Karpas-422 (cell line): ENCODE data around the gene LMCD1. TPM values are rescaled to one million over a fixed set of nuclear protein-coding genes. Genes with fewer than 3 reads are reported as not detected.

Experiments
- DNase-seq: peaks from one replicate; pipeline ENCODE4 v3.0.0-alpha.2; 2015
- H2AFZ ChIP-seq: fragments of 200-600 bp; sonication (generic); 2 replicates; pipeline ENCODE4 v1.6.1; 2014; ENCODE audit warnings: antibody characterized with exemption, low read length, mixed read lengths
- H3K27ac ChIP-seq: fragments of 200-600 bp; sonication (generic); 2 replicates; pipeline ENCODE4 v1.5.1; 2014; ENCODE audit warnings: mild to moderate bottlenecking, low read length, moderate library complexity
- H3K27me3 ChIP-seq: fragments of 200-600 bp; sonication (generic); 2 replicates; pipeline ENCODE4 v1.6.1; 2014; ENCODE audit warnings: low read length, mixed read lengths
- H3K36me3 ChIP-seq: fragments of 200-600 bp; sonication (generic); 2 replicates; pipeline ENCODE4 v1.6.1; 2014; ENCODE audit warnings: low read length, mixed read lengths; ENCODE audit not compliant: insufficient read depth
- H3K4me1 ChIP-seq: fragments of 200-600 bp; sonication (generic); 2 replicates; pipeline ENCODE4 v1.6.1; 2014; ENCODE audit warnings: mild to moderate bottlenecking, low read length, mixed read lengths
- H3K4me2 ChIP-seq: fragments of 200-600 bp; sonication (generic); 2 replicates; pipeline ENCODE4 v1.6.1; 2014; ENCODE audit warnings: low read length, low read depth, mild to moderate bottlenecking; ENCODE audit not compliant: poor library complexity, severe bottlenecking
- H3K4me3 ChIP-seq: fragments of 200-600 bp; sonication (generic); 2 replicates; pipeline ENCODE4 v1.5.1; 2014; ENCODE audit warnings: mild to moderate bottlenecking, antibody characterized with exemption, low read length, mixed read lengths
- H3K79me2 ChIP-seq: fragments of 200-600 bp; sonication (generic); 2 replicates; pipeline ENCODE4 v1.6.1; 2014; ENCODE audit warnings: mild to moderate bottlenecking, low read length, mixed read lengths
- H3K9ac ChIP-seq: fragments of 200-600 bp; sonication (generic); 2 replicates; pipeline ENCODE4 v1.6.0; 2014; ENCODE audit warnings: low read length
- H3K9me2 ChIP-seq: fragments of 200-600 bp; sonication (generic), shearing (Covaris generic); replicated peaks from 2 replicates; pipeline ENCODE4 v1.6.0; 2014; ENCODE audit warnings: mild to moderate bottlenecking, low read length, moderate library complexity; ENCODE audit not compliant: insufficient read depth
- H3K9me3 ChIP-seq: fragments of 300-700, 200-600 bp; sonication (generic); 2 replicates; pipeline ENCODE4 v1.6.1; 2014; ENCODE audit warnings: low read length, mixed read lengths
- H4K20me1 ChIP-seq: fragments of 200-600 bp; sonication (generic); 2 replicates; pipeline ENCODE4 v1.6.1; 2014; ENCODE audit warnings: mild to moderate bottlenecking, antibody characterized with exemption, low read length, low read depth; ENCODE audit not compliant: insufficient read depth
- total RNA-seq: library from RNA; depleted of rRNA; stranded (reverse); fragments of >200 nt; shearing (Covaris generic); gene quantifications from 2 replicates; pipeline ENCODE4 v1.2.3, GENCODE V29; 2014; ENCODE audit warnings: low replicate concordance

The LMCD1 gene
- total RNA-seq, 1 experiment from 2014 or later = not detected

DNA sequence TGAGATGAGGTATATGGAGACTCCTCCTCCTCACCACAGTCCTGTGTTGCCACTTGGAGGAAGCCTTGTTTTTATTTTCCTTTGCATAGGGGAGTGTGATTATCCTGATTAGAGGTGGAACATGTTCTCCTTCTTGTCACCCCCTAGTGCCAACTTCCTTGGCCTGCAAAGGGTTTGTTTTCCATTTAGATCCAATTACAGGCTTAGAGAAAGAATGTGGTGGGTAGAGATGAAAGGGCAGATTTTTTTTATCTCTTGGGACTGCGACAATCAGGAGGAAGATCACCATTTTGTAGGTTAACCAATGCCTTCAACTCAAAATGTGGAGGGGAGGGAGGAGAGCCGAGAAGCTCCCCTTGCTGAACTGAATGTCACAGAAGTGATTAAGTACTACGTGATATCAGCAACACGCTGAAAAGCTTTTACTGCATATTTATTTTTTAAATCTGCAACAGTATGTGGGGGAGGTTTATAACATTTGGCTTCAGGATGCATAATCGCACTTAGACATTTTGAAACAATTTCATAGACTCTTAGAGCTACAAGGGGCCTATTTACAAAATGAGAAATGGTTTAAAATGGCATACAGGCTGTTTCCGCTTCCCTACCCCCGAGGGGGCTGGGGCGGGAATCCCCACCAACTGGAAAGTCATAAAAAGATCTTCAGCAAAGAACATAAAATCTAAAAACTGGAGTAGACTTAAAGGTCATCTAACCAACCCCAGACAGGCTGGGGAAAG is 2.4 kb downstream of the LMCD1 start:
- H3K9me2 ChIP-seq = no peaks in the 10 kb centered on the region
- no peaks in the 10 kb centered on the region for H4K20me1 ChIP-seq
- H3K27me3 ChIP-seq = no peaks in the 10 kb centered on the region
- H3K36me3 ChIP-seq = no peaks in the 10 kb centered on the region
- no peak overlapping the region for H3K4me2 ChIP-seq
- no peaks in the 10 kb centered on the region for H3K4me1 ChIP-seq
- H3K27ac ChIP-seq = no peak overlapping the region
- no peak overlapping the region for H2AFZ ChIP-seq
- no peak for DNase-seq
- no peaks in the 10 kb centered on the region for H3K79me2 ChIP-seq
- no peak overlapping the region for H3K9ac ChIP-seq
- no peak overlapping the region for H3K4me3 ChIP-seq
- no peaks in the 10 kb centered on the region for H3K9me3 ChIP-seq

DNA sequence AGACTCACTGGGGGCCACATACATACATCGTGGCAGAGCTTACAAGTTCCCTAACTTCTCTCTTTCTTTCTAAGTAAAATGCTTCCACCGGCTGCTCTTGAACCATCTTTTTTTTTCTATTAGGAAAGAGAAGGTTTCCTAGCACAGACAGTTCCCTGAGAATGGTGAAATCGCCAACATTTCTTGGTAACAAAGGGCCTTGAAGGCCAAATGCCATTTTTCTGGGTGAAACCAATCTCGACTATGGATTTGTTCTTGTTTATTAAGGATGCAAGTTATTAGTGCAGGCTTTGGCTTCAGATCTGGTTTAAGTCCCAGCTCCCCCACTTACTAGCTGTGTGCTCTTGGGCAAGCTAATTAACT is 3.0 kb downstream of the LMCD1 start:
- Histone ChIP-seq H3K9ac (no peak overlapping the region), H3K27me3 (no peaks in the 10 kb centered on the region), H3K27ac (no peak overlapping the region), H3K4me1 (no peaks in the 10 kb centered on the region), H3K4me3 (no peak overlapping the region), H3K9me3 (no peaks in the 10 kb centered on the region), H2AFZ (no peak overlapping the region), H3K36me3 (no peaks in the 10 kb centered on the region), H3K9me2 (no peaks in the 10 kb centered on the region), H3K79me2 (no peaks in the 10 kb centered on the region), H3K4me2 (no peak overlapping the region), H4K20me1 (no peaks in the 10 kb centered on the region)
- DNase-seq = no peak

DNA sequence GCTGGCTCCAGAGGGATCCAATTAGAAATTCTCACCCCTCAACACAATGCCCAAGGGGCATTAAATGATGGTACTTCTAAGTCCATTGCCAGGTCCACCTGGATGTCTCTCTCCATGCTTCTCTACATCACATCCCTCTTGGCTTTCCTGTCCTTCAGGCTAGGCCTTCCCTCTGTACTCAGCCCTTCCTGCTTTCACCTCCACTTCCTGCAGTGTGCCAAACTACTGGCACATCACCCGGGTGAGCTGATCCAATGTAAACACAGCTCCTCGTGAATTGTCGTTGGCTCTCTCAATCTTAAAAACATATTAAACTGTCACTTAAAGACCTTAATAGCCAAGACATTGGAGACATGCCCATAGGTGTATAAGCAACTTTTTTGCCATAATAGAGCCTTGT is 4.0 kb downstream of the LMCD1 start:
- H3K27ac ChIP-seq = no peak overlapping the region
- no peak overlapping the region for H3K4me3 ChIP-seq
- no peaks in the 10 kb centered on the region for H3K9me2 ChIP-seq
- no peaks in the 10 kb centered on the region for H4K20me1 ChIP-seq
- no peaks in the 10 kb centered on the region for H3K4me1 ChIP-seq
- H3K9ac ChIP-seq = no peak overlapping the region
- no peaks in the 10 kb centered on the region for H3K36me3 ChIP-seq
- no peaks in the 10 kb centered on the region for H3K27me3 ChIP-seq
- no peak for DNase-seq
- H3K4me2 ChIP-seq = no peak overlapping the region
- no peak overlapping the region for H2AFZ ChIP-seq
- H3K79me2 ChIP-seq = no peaks in the 10 kb centered on the region
- no peaks in the 10 kb centered on the region for H3K9me3 ChIP-seq

DNA sequence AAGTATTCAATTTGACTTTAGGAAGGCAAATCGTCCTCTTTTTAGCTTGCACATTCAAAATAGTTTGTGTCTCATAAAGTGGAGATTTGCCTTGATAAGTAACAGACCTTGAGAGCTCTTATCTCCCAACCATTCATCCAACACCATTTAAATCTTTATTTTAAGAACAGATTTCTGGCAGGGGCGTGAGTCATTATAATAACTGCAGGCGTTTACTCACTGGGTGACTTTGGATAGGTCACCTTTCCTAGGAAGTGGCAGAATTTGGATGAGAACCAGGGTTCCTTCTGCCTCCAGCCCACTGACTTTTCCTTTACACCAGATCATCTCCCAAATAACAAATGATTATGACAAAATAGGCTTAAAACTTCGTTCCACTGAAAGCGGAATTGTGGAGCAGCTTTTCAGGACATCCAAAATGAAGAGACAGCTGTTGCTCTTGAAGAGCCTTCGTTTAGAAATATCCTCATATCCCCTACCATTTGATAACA is 5.0 kb downstream of the LMCD1 start:
- Histone ChIP-seq H3K9ac (no peak overlapping the region), H4K20me1 (no peaks in the 10 kb centered on the region), H3K79me2 (no peaks in the 10 kb centered on the region), H3K36me3 (no peaks in the 10 kb centered on the region), H3K4me3 (no peak overlapping the region), H3K27me3 (no peaks in the 10 kb centered on the region), H3K4me2 (no peak overlapping the region), H3K9me3 (no peaks in the 10 kb centered on the region), H3K27ac (no peak overlapping the region), H2AFZ (no peak overlapping the region), H3K9me2 (no peaks in the 10 kb centered on the region), H3K4me1 (no peaks in the 10 kb centered on the region)
- no peak for DNase-seq

DNA sequence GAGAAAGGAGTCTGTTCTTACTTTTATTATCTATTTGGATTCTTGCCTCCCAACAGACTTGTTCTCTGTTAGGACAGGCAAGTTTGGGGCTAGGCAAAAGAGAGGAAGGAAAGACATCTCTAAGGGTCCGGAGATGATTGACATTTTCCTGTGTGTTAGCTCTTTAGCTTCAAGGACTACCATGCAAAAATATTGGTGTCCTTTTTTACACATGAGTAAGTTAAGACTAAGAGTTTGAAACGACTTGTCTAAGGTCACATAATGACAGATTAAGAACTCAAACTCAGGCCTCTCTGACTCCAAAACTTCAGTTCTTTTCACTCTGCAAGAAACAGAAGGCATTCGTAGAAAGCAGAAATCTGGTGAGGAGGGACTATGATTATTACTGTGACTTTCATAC is 5.9 kb downstream of the LMCD1 start:
- no peak overlapping the region for H3K27ac ChIP-seq
- no peaks in the 10 kb centered on the region for H3K36me3 ChIP-seq

DNA sequence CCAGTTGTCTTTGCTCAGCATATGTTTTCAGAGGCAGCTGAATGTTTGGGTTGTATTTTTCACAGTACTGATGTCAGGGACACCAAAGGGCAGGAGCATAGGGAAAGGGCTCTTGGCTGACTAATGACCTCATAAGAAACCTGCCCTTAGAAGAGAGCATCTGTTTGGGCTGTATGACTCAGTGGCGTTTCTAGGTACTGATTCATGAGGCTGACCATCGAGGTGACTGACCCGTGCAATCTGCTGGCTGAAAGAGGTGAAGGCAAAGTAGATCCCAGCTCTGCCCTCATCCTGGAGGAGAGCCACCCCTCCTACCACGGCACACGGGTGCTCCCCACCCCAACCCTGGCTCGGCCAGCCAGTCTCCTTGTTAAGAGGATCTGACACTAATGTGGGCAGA is 8.3 kb downstream of the LMCD1 start:
- no peaks in the 10 kb centered on the region for H3K9me3 ChIP-seq
- H3K4me2 ChIP-seq = no peak overlapping the region

More for the DNA sequence above, 5.9 kb downstream of the LMCD1 start:
- Histone ChIP-seq H3K4me1 (no peaks in the 10 kb centered on the region), H2AFZ (no peak overlapping the region), H3K79me2 (no peaks in the 10 kb centered on the region), H3K9ac (no peak overlapping the region), H3K9me3 (no peaks in the 10 kb centered on the region), H3K4me3 (no peak overlapping the region), H3K27me3 (no peaks in the 10 kb centered on the region), H3K9me2 (no peaks in the 10 kb centered on the region), H4K20me1 (no peaks in the 10 kb centered on the region), H3K4me2 (no peak overlapping the region)
- DNase-seq = no peak

DNA sequence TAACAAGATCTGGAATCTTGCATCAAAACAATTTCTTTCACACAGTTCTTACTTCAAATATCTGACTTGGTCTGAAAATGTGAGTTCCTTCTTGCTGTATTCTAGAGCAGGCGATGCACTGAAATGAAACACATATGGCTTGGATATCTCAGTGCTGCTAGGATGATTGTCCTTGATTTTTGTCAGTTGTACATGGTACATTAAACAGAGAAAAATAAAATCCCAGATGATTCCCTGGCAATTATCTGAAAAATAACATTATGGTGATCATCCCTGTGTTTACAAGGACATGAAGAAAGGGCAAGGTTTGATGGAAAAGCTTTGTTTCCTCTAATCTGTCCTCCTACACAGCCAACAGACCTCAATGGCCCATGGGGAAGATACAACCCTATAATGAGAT is 10.6 kb downstream of the LMCD1 start:
- no peaks in the 10 kb centered on the region for H3K79me2 ChIP-seq
- H3K4me3 ChIP-seq = no peak overlapping the region
- DNase-seq = no peak

More for the DNA sequence above, 8.3 kb downstream of the LMCD1 start:
- H3K27me3 ChIP-seq = no peaks in the 10 kb centered on the region
- no peak overlapping the region for H3K27ac ChIP-seq
- H4K20me1 ChIP-seq = no peaks in the 10 kb centered on the region
- no peak overlapping the region for H3K9ac ChIP-seq
- H3K4me1 ChIP-seq = no peaks in the 10 kb centered on the region
- H2AFZ ChIP-seq = no peak overlapping the region
- no peak for DNase-seq
- H3K79me2 ChIP-seq = no peaks in the 10 kb centered on the region
- no peaks in the 10 kb centered on the region for H3K9me2 ChIP-seq
- H3K36me3 ChIP-seq = no peaks in the 10 kb centered on the region
- no peak overlapping the region for H3K4me3 ChIP-seq

DNA sequence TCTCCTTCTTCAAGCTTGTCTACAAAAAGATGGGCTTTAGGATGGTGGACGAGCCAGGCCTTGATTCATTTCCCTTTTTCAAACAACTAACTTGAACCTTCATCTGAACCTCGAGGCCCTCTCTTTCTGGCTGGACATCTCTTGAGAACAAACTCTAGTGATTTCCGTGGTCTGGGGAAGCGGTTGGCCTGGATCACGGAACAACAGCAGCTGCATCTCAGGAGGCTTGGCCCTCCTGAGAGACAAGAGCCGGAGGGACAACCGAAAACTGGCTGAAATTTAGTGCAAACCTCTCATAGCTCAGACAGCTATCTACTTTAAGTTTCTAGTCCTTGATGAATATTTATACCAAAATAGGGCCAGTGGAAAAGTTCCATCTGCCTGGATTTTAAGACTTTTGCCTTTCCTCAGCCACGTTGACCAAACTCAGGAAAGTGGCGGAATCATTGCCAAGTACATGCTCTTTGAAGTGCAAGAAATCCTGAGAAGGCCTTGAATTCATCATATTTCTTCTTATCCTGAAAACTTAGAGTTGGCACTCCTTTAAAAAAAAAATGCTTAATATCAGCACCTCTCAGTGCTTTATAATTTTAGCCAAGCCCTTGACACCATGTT is 14.5 kb downstream of the LMCD1 start:
- Histone ChIP-seq H3K9me2 (no peaks in the 10 kb centered on the region), H4K20me1 (no peaks in the 10 kb centered on the region), H3K36me3 (no peaks in the 10 kb centered on the region), H3K9me3 (no peaks in the 10 kb centered on the region), H3K9ac (no peak overlapping the region), H3K79me2 (no peaks in the 10 kb centered on the region), H2AFZ (no peak overlapping the region), H3K4me2 (no peak overlapping the region), H3K4me3 (no peak overlapping the region), H3K4me1 (no peaks in the 10 kb centered on the region), H3K27ac (no peak overlapping the region), H3K27me3 (no peaks in the 10 kb centered on the region; the same call in 1 of the 2 replicates)
- no peak for DNase-seq

More for the DNA sequence above, 10.6 kb downstream of the LMCD1 start:
- H3K9me3 ChIP-seq = no peaks in the 10 kb centered on the region
- H3K9ac ChIP-seq = no peak overlapping the region
- no peak overlapping the region for H3K4me2 ChIP-seq
- H3K36me3 ChIP-seq = no peaks in the 10 kb centered on the region
- H3K27ac ChIP-seq = no peak overlapping the region
- no peaks in the 10 kb centered on the region for H3K27me3 ChIP-seq
- H3K9me2 ChIP-seq = no peaks in the 10 kb centered on the region
- no peaks in the 10 kb centered on the region for H3K4me1 ChIP-seq
- no peaks in the 10 kb centered on the region for H4K20me1 ChIP-seq
- H2AFZ ChIP-seq = no peak overlapping the region
